Kidney (tissue), 14 donors: ENCODE measurements around the gene NRG2. TPM values are rescaled to one million over a fixed set of nuclear protein-coding genes. Genes with fewer than 3 reads are reported as not detected.

Experiments used
- DNase-seq, 5 donors: peaks; one replicate each; pipeline ENCODE4 v3.0.0-alpha.2; 2013 to 2020
- FAIRE-seq: peaks from 2 replicates; lab custom pipeline; 2012; peaks lifted over from hg19 to GRCh38; lab: Jason Lieb, UNC
- H3K27ac ChIP-seq, 2 donors: one replicate each; pipeline ENCODE4 v1.7.0; 2013; ENCODE audit warnings: low read depth in 2 of 2, low read length in 2 of 2, inconsistent platforms in 1 of 2
- H3K27me3 ChIP-seq: one replicate; pipeline ENCODE4 v1.7.1; 2013; ENCODE audit warnings: low read length, inconsistent platforms; ENCODE audit not compliant: control insufficient read depth, insufficient read depth
- H3K36me3 ChIP-seq, 3 donors: one replicate each; pipeline versions ENCODE4 v1.7.0 to v1.7.1; 2013; ENCODE audit warnings: low read length in 3 of 3, control low read depth in 1 of 3, inconsistent platforms in 1 of 3; ENCODE audit not compliant: insufficient read depth in 3 of 3, control insufficient read depth in 2 of 3
- H3K4me1 ChIP-seq, 3 donors: one replicate each; pipeline versions ENCODE4 v1.7.0 to v1.7.1; 2013; ENCODE audit warnings: low read length in 3 of 3, inconsistent platforms in 1 of 3, low read depth in 1 of 3; ENCODE audit not compliant: control insufficient read depth in 2 of 3, insufficient read depth in 2 of 3
- H3K4me3 ChIP-seq, 3 donors: one replicate each; pipeline versions ENCODE4 v1.7.0 to v1.8.1; 2013; ENCODE audit warnings: low read length in 3 of 3, control low read depth in 1 of 3, inconsistent platforms in 1 of 3
- H3K9ac ChIP-seq, 3 donors: one replicate each; pipeline versions ENCODE4 v1.7.0 to v1.7.1; 2013; ENCODE audit warnings: low read length in 3 of 3, control low read depth in 1 of 3, inconsistent platforms in 1 of 3
- H3K9me3 ChIP-seq, 3 donors: one replicate each; pipeline versions ENCODE4 v1.7.0 to v1.7.1; 2013; ENCODE audit warnings: low read length in 3 of 3, control low read depth in 1 of 3, inconsistent platforms in 1 of 3; ENCODE audit not compliant: control insufficient read depth in 2 of 3, insufficient read depth in 1 of 3
- intact Hi-C: fragments of 100-400 bp; cut with DNase I; formaldehyde crosslinking; loops from one replicate; pipeline ENCODE4 v1.11.1; 2022
- polyA plus RNA-seq: library from polyadenylated mRNA; stranded (reverse); fragments of 350-450 nt; fragmentation: Illumina TruSeq; extraction: RNeasy Lipid Tissue Mini Kit (QIAGEN cat#74804); gene quantifications from one replicate; pipeline ENCODE4 v1.2.3, GENCODE V29; 2014; ENCODE audit warnings: low read depth, low replicate concordance; ENCODE audit not compliant: insufficient read depth
- total RNA-seq: library from RNA; stranded (reverse); fragmentation: NEBNext Ultra II Directional; extraction: Animal tissue kit (Norgen Biotek cat#: 25700); gene quantifications from one replicate; pipeline ENCODE4 v1.2.1, GENCODE V29; 2021
- TF ChIP-seq, protein P1 (sequence below): IDR thresholded peaks from 3 replicates; pipeline ENCODE4 v1.5.1; 2012; ENCODE audit warnings: mild to moderate bottlenecking, moderate library complexity, borderline replicate concordance; ENCODE audit not compliant: insufficient read depth; ENCODE audit errors: extremely low read depth
- donor health status: control.
- donor health status: control.
- donor health status: control.
- donor health status: control.
- donor health status: control.
- donor health status: DM: yes; HTN: yes; CAD: no.
- donor health status: Normal renal cell carcinoma (clear cell type).

Gene NRG2
- total and polyA plus RNA-seq, 2 donors from 2014 or later: 1.9 to 4.6 TPM

DNA sequence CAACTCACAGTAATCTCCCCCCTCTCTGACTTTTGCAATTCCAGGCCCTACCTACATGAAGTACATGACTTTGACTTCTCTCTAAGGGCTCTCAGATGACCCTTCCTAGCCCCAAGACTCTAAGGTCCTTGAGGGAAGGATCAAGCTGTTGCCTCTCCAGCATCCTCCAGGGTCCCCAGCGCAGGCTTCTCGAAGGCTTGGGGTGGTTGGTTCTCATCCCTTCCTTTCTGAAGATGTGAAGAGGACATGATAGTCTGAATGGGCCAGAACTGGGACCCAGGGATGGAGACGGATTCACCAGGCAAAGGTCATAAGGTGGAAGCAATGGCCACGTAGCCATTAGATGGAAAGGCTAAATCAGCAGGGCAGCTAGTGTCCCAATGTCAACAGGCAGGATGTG, 86.8 kb downstream of the NRG2 start:
- intact Hi-C loops: no loop called here
- DNase-seq (no peak), FAIRE-seq (no peak)
- H3K4me3 ChIP-seq: no peak overlapping the region
- H3K9me3 ChIP-seq: no peaks in the 10 kb centered on the region
- H3K27ac ChIP-seq: no peak overlapping the region
- TF ChIP-seq, protein P1, sequence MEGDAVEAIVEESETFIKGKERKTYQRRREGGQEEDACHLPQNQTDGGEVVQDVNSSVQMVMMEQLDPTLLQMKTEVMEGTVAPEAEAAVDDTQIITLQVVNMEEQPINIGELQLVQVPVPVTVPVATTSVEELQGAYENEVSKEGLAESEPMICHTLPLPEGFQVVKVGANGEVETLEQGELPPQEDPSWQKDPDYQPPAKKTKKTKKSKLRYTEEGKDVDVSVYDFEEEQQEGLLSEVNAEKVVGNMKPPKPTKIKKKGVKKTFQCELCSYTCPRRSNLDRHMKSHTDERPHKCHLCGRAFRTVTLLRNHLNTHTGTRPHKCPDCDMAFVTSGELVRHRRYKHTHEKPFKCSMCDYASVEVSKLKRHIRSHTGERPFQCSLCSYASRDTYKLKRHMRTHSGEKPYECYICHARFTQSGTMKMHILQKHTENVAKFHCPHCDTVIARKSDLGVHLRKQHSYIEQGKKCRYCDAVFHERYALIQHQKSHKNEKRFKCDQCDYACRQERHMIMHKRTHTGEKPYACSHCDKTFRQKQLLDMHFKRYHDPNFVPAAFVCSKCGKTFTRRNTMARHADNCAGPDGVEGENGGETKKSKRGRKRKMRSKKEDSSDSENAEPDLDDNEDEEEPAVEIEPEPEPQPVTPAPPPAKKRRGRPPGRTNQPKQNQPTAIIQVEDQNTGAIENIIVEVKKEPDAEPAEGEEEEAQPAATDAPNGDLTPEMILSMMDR: no peak
- H3K4me1 ChIP-seq: peaks cover 0 to 5% (median 0%) of the 10 kb centered on the region in 3 donors
- H3K9ac ChIP-seq: no peak overlapping the region
- no peaks in the 10 kb centered on the region for H3K36me3 ChIP-seq
- no peaks in the 10 kb centered on the region for H3K27me3 ChIP-seq

DNA sequence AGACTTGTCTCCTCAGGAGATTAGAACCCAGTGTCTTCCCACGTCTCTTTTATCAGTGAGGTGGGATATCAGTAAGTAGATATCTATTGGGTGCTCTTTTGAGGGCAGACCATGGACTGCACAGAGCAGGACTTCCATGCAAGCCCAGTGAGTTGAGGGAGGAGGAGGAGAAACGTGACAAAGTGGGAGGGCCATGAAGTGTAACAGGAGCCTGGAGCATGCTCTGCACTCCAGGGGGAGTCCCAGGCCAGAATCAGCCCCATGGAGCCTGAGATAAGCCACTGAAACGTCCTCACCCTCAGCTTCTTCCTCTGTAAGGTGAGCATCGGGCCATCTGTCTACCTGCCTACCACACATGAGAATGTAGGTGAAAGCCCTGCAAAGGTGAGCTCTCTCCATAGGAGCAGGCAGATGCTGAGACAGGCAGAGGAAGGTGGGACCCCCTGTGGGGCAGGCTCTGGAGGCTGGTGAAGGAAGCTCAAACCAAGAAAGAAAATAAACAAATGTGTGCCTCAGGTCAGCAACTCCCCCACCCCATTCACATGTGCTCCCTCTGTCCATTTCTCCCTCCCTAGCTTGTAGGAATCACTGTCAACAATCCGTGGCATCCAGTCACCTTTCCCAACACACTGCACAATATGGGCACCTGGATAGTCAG, 87.4 kb downstream of the NRG2 start:
- no peak overlapping the region for H3K4me3 ChIP-seq
- FAIRE-seq: no peak
- no peak overlapping the region for H3K9ac ChIP-seq
- no peaks in the 10 kb centered on the region for H3K27me3 ChIP-seq
- H3K4me1 ChIP-seq: peaks cover 0 to 5% (median 0%) of the 10 kb centered on the region in 3 donors
- no peak overlapping the region for H3K27ac ChIP-seq
- no peaks in the 10 kb centered on the region for H3K9me3 ChIP-seq
- no peaks in the 10 kb centered on the region for H3K36me3 ChIP-seq
- intact Hi-C loops: no loop called here
- peak in 3 of 5 donors; percentile 42 to 61 (median 59) for DNase-seq
- TF ChIP-seq, protein P1: no peak

DNA sequence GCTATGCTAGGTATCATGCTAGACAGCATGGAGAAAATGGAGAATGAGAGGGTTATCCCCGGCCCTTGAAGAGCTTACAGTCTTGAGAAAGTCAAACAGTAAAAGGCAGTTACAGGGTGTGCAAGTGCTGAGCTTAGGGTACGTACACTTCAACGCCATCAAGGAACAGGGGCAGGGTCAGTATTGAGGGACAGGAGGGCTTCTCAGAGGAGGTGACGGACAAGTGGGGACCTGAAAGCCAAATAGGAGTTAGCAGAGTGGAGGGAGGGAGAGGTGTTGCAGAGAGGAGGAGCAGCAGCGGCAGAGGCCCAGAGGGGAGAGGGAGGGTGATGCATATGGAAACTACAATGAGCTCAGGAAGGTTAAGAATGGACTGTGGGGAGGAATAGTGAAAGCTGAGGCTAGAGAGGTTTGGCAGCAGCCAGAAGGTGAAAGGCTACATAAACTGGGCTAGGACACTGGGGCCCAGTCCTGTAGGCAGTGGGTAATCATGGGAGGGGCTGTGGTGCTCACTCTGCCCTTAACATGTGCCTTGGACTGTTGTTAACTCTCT, 88.0 kb downstream of the NRG2 start:
- no peak for FAIRE-seq

More for the DNA sequence above, 88.0 kb downstream of the NRG2 start:
- peaks cover 0 to 5% (median 0%) of the 10 kb centered on the region in 3 donors for H3K4me1 ChIP-seq
- H3K9ac ChIP-seq: no peak overlapping the region
- no peaks in the 10 kb centered on the region for H3K9me3 ChIP-seq
- no peaks in the 10 kb centered on the region for H3K27me3 ChIP-seq
- TF ChIP-seq, protein P1: no peak
- intact Hi-C loops: no loop called here
- no peaks in the 10 kb centered on the region for H3K36me3 ChIP-seq
- H3K4me3 ChIP-seq: no peak overlapping the region
- no peak overlapping the region for H3K27ac ChIP-seq
- no peak for DNase-seq
